NCI-H1417 (cell line): ENCODE results near the gene ARL4D.
"Not testable (repeated sequence)": the region's sequence is repeated elsewhere in the genome, so short reads cannot be mapped to it uniquely, and the experiment has no call there.

Experiments
- DNase-seq, 3 experiments: peaks; one replicate each; lab custom pipeline; 2025; lab: John Stamatoyannopoulos, UW

Gene ARL4D

GRCh38 chr17:43369986-43370385 is 28.8 kb upstream of the ARL4D start:
- DNase-seq = no peak

DNA sequence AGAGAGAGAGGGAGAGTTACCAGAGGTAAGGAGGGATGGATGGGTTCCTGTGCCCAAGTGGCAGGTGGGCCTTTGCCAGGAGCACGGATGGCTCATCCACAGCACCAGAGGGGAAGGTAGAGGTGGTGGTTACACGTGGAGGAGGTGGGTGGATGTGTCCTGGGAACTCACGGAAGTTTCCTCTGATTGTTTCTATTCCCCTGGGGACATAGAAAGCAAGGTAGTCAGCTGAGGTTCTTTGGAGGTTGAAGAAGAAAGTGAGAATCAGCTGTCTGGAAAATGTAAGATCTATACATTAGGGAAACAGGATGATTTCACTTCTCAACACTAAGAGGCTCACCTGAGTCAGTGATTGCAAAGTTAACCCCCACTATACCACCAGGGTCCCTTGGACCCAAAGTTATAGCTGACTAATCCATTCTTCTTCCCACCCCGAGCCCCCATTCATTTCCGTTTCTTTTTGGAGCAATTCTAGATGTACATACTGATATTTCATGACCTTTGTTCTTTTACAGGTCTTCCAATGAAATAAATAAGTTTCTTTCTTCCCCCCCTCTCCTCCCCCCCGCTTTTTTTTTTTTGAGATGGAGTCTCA is 27.5 kb upstream of the ARL4D start:
- no peak for DNase-seq

DNA sequence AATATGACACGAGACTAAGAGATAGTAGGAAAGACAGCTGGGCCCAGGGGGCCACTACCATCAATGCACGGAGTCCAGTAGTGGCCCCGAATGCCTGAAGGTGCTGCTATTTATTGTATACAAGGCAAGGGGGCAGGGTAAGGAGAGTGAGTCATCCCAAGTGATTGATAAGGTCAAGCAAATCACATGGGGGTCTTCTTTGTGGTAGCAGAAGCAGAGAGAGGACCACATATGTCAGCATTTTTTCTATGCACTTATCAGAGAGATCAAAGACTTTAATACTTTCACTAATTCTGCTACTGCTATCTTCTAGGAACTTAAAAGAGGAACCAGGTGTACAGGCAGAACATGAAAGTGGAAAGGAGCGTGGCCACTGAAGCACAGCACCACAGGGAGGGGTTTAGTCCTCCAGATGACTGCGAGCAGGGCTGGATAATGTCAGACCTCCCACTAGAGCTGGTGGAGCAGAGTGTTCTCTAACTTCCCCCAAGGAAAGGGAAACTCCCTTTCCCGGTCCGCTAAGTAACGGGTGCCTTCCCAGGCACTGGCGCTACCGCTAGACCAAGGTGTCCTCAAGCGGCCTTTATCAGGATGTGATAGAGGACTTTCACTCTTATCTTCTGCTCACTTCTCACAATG is 26.4 kb upstream of the ARL4D start:
- no peak for DNase-seq

- DNase-seq = no peak
Measured at GRCh38 chr17:43373356-43373755, 25.4 kb upstream of the ARL4D start.

DNA sequence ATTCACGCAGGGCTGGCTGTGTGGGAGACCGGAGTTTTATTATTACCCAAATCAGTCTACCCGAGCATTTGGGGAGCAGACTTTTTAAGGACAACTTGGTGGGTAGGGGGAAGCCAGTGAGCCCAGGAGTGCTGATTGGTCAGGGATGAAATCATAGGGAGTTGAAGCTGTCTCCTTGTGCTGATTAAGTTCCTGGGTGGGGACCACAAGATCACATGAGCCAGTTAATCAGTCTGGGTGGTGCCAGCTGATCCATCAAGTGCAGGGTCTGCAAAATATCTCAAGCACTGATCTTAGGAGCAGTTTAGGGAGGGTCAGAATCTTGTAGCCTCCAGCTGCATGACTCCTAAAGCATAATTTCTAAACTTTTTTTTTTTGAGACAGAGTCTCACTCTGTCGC is 22.9 kb upstream of the ARL4D start:
- not testable (repeated sequence) for DNase-seq

DNA sequence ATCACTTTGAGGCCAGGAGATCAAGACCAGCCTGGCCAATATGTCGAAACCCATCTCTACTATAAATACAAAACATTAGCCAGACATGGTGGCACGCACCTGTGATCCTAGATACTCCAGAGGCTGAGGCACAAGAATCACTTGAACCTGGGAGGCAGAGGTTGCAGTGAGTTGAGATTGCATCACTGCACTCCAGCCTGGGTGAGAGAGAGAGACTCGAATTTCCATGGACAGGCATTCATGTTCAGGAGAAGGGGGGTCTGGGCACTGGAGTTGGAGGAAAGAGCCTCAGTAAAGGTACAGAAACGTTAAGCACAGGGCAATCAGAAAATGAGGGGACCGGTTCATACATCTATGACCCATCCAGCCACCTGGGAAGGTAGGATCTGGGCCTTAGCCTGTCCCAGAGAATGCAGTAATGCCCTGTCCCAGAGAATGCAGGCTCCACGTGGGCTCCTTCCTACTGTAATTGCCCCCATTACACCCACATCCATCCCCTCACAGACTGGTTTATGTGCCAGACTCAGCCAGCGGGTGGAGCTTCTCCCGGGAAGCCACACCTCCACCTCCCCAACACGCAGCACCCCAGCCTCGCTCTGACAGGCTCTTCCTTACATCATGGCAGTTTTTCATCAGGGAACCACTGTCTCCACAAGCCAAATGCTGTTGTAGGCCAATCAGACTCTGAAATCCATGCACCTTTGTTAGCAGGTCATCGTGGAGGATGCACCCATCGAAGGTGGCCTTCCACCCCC is 21.6 kb upstream of the ARL4D start:
- no peak for DNase-seq

GRCh38 chr17:43378766-43379165 is 20.0 kb upstream of the ARL4D start:
- no peak for DNase-seq

DNA sequence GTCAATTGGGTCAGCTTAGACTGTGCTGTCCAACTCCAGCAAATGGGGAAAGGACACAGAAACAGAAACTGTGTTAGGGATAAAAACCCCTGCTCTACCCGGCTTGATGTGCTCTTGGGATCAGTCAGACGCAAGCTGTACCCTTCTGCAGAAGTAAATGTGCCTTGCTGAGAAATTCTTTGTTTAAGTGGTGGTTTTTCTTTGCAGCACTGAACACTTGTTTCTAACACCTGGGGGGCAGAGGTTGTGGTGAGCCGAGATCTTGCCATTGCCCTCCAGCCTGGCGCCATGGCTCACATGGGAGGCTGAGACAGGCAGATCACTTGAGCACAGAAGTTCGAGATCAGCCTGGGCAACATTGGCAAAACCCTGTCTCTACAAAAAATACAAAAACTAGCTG is 18.5 kb upstream of the ARL4D start:
- no peak for DNase-seq

- DNase-seq = no peak
Measured at GRCh38 chr17:43381204-43381603, 17.6 kb upstream of the ARL4D start.

- no peak for DNase-seq
Measured at GRCh38 chr17:43381621-43382020, 17.2 kb upstream of the ARL4D start.

DNA sequence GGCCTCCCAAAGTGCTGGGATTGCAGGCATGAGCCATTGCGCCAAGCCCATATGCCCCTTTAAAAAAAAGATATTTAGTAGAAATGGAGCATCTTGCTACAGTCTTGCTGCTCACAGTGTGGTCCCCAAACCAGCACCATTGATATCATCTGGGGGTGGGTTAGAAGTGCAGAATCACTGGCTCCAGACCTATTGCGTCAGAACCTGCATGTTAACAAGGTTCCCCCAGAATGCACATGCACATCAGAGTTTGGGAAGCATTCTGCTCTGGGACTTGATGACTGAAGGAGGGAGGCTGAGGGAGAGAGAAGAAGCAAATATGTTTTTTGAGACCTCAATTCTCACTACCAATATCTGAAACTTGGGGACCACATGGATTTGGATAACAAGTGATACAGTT is 16.0 kb upstream of the ARL4D start:
- no peak for DNase-seq

GRCh38 chr17:43383372-43383771 is 15.4 kb upstream of the ARL4D start:
- no peak for DNase-seq

GRCh38 chr17:43383826-43384475 is 14.8 kb upstream of the ARL4D start:
- no peak for DNase-seq

GRCh38 chr17:43384476-43384862 is 14.3 kb upstream of the ARL4D start:
- no peak for DNase-seq

DNA sequence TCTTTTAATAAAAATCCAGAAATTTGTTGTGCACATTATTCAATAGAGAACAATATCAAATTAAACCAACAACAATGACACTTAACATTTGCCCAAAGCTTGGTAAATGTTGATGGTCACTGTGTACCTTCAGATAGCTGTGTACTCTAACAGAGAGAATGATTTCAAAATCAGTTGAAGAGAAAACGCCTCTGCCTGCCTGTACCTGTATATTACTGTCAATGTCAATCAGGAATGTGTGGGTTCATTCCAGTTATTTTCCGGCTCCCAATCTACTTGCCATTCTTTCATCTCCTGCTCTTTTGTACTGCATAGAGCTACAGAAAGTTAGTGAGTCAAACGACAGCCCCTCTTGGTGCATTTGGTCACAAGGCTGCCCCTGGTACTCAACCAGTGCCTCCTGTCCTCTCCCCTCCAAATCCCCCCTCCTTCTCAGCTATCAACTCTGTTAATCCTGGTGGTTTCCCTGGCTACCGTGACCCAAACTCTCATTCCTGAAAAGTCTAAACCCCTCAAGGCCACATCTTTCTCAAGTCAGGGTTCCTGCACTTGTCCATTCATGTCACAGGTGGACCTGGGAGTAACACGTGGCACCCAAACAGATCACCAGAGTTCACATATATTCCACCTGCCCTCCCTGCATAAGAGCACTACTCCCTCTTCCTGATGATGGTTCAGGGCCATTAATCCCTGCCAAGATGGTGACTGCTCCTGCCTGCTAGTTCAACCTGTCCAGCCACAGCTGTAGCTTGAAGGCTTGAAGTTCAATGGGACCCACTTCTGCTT is 13.6 kb upstream of the ARL4D start:
- no peak for DNase-seq

GRCh38 chr17:43388359-43389045 is 10.3 kb upstream of the ARL4D start:
- peak; percentile 90 to 97 (median 94) for DNase-seq

DNA sequence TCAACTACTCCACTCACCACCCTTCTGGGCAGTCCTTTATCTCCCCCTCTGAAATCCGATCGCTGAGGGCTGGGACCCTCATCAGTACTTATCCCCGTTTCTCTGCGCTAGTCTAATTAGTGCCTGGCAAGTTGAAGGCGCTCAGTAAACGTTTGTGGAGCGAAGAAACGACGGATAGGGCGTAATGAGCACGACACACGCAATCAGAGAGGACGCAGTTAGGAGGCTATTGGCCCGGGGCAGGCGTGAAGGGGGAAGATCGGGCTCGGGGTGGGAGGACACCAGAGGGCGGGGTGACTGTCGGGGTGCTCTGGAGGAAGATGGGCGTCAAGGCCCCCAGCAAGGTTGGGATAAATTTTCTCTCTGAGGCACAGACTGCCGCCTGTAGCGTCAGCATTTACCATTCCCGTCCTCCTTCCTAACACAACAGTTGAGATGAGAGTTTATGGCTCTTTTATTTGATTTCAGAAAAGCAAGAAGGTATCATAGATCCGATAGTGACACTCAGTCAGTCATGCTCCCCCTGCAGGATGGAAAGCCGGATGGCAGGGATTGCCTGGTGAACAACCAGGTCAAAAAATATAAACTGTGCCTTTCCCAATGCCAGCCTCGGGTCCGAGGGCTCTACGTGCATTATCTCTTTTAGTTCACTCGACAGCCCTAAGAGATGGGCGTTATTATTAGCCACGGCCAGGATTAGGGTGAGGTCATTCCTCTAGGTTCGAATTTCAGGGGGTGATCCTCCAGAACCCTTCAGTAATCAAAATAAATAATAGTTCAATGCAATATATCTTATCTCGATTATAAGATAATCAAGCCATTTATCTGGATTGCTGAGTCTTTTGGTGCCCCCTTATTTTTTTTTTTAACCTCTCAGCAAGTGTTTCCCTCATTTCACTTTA is 9.5 kb upstream of the ARL4D start:
- peak; percentile 79 to 86 (median 81) for DNase-seq

DNA sequence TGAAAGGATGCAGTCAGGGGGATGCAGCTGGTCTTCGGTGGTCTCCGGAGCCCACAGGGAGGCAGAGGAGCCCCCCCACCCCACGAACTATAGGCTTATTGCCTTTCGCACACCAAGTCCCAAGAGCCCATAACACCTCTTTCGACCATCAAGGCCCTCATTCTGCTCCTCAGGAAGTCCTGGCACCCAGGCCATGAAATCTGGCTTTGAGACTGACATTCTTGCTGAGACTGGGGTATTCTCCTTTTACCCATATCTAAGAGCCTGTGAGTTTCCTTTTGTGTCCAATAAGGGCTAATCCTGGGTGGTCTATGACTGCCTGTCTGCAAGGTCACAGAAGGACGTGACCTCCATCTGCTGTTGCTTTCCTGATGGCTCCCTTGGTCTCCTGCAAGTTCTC is 6.4 kb upstream of the ARL4D start:
- DNase-seq = no peak

DNA sequence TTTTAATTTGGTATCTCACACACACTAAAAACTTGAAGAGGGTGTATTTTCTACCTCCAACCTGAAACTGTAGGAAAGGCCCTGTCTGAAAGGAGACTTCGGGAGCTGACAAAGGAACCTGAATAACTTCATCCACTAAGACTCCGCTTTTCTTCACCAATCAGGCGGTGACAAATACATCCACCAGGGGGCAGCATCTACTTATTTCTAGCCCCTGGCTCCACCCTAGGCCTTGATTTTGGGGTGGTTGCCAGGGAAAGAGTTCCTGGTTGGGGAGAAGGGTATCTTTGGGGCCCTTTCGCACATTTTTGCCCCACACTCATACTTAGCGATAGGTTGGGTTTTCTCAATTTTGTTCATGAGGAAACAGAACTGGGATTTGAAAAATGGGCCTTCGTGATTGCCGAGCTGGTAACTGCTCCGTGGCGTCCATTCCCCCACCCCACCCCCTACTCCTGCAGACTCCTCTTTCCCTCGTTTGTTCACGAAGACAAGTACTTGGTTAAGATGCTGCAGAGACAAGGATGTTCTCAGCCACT is 4.8 kb upstream of the ARL4D start:
- DNase-seq = peak; percentile 86 to 94 (median 89)

DNA sequence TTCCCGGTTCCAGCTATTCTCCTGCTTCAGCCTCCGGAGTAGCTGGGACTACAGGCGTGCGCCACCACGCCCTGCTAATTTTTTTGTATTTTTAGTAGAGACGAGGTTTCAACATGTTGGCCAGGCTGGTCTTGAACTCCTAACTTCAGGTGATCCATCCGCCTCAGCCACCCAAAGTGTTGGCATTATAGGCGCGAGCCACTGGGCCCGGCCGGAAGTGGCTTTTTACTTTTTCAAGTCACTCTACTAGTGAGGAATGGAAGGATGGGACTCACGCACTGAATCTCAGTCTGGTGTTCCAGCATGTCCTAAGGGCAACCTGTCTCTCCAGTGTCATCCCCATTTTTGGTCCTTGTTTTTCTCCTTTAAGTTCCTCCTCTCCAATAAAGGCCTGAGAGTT is 4.1 kb upstream of the ARL4D start:
- not testable (repeated sequence) for DNase-seq
